A549 (cell line): ENCODE measurements around the gene KRT72.

Experiments
- BHLHE40 ChIP-seq: IDR thresholded peaks from 2 replicates; pipeline ENCODE4 v1.6.1; 2012; ENCODE audit warnings: low read depth, low read length, inconsistent platforms
- CEBPB ChIP-seq, 2 experiments: fragments of >200 bp in 1 of 2; sonication (Bioruptor Twin) in 1 of 2; formaldehyde crosslinking in 1 of 2; IDR thresholded peaks; 2 replicates each; pipeline ENCODE4 v1.6.1; 2012 to 2016
- CHD2 ChIP-seq: fragments of 150-350 bp; IDR thresholded peaks from 2 replicates; pipeline ENCODE4 v1.6.1; 2014; ENCODE audit warnings: low read length; ENCODE audit not compliant: partially characterized antibody
- EP300 ChIP-seq, 2 experiments: fragments of >200 bp; sonication (Bioruptor Twin); formaldehyde crosslinking; IDR thresholded peaks; 2 replicates in 1 of 2; 3 replicates in 1 of 2; pipeline ENCODE4 v1.6.1; 2016 to 2017
- HDAC2 ChIP-seq: fragments of 200-600 bp; sonication (generic); IDR thresholded peaks from 2 replicates; pipeline ENCODE4 v1.6.1; 2016
- HMGXB4 ChIP-seq: fragments of 250-450 bp; sonication (Bioruptor Pico); IDR thresholded peaks from 2 replicates; pipeline ENCODE4 v1.5.0; 2021; ENCODE audit warnings: mild to moderate bottlenecking, moderate library complexity, borderline replicate concordance
- JUN ChIP-seq, 2 experiments: fragments of >200 bp; sonication (Bioruptor Twin); formaldehyde crosslinking; IDR thresholded peaks; 2 replicates in 1 of 2; 3 replicates in 1 of 2; pipeline ENCODE4 v1.6.1; 2016 to 2017
- KDM5A ChIP-seq: fragments of 200-600 bp; sonication (generic); IDR thresholded peaks from 2 replicates; pipeline ENCODE4 v1.6.1; 2016; ENCODE audit warnings: antibody characterized with exemption, mild to moderate bottlenecking
- NPAS2 ChIP-seq: fragments of 250-450 bp; sonication (Bioruptor Pico); IDR thresholded peaks from 2 replicates; pipeline ENCODE4 v1.8.0; 2022; ENCODE audit warnings: mild to moderate bottlenecking, moderate library complexity, borderline replicate concordance
- PBX3 ChIP-seq: IDR thresholded peaks from 2 replicates; pipeline ENCODE4 v1.6.1; 2012
- POLR2A ChIP-seq: IDR thresholded peaks from 2 replicates; pipeline ENCODE4 v1.6.1; 2012; ENCODE audit warnings: mild to moderate bottlenecking, low read length
- SMC3 ChIP-seq: fragments of >200 bp; sonication (Bioruptor Twin); formaldehyde crosslinking; IDR thresholded peaks from 3 replicates; pipeline ENCODE4 v1.6.1; 2018; ENCODE audit warnings: inconsistent platforms
- TF ChIP-seq, protein P1 (sequence below): fragments of >200 bp; sonication (Bioruptor Twin); formaldehyde crosslinking; IDR thresholded peaks from 3 replicates; pipeline ENCODE4 v1.5.1; 2016

GRCh38 chr12:52631264-52631663 is 30.0 kb upstream of the KRT72 start:
- TF ChIP-seq JUN (IDR thresholded peaks at IDR 0.05), result no peak
- no peak for TF ChIP-seq BHLHE40
- no peak for TF ChIP-seq EP300 (IDR thresholded peaks at IDR 0.05)
- TF ChIP-seq POLR2A, result no peak
- TF ChIP-seq, protein P1, sequence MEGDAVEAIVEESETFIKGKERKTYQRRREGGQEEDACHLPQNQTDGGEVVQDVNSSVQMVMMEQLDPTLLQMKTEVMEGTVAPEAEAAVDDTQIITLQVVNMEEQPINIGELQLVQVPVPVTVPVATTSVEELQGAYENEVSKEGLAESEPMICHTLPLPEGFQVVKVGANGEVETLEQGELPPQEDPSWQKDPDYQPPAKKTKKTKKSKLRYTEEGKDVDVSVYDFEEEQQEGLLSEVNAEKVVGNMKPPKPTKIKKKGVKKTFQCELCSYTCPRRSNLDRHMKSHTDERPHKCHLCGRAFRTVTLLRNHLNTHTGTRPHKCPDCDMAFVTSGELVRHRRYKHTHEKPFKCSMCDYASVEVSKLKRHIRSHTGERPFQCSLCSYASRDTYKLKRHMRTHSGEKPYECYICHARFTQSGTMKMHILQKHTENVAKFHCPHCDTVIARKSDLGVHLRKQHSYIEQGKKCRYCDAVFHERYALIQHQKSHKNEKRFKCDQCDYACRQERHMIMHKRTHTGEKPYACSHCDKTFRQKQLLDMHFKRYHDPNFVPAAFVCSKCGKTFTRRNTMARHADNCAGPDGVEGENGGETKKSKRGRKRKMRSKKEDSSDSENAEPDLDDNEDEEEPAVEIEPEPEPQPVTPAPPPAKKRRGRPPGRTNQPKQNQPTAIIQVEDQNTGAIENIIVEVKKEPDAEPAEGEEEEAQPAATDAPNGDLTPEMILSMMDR, result no peak
- TF ChIP-seq CEBPB (IDR thresholded peaks at IDR 0.05), result no peak
- TF ChIP-seq HMGXB4, result no peak
- TF ChIP-seq SMC3, result no peak
- TF ChIP-seq PBX3, result no peak
- no peak for TF ChIP-seq CHD2
- TF ChIP-seq HDAC2, result no peak
- no peak for TF ChIP-seq NPAS2 (CRISPR knock-in tag)
- TF ChIP-seq KDM5A, result no peak
